ENCODE results near the gene RAP1A.
A peak's percentile ranks its signal among the peaks of the same experiment; 100 is the strongest.

Gene RAP1A

DNA sequence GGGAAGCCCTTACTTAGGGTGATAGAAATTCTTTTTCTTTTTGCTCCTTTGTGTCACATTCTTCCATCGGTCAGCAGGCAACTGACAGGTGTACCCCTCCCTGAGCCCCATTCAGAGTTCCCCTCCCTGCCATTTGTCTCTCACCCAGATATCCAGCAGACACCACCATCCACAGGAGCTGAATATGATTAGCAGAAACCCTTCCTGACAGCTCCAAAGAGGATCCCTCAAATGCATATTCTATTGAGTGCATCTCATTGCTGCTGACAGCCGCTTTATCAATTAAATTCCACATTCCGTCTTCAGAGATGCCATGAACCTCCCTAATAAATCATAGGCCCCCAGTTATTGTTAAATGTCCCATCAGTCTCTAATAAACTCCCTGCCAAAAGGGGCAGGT is 130.0 kb downstream of the RAP1A start:
- no peak overlapping the region for H3K4me3 ChIP-seq (ENCODE audit: low read depth, low read length)
- TF ChIP-seq, protein P1, sequence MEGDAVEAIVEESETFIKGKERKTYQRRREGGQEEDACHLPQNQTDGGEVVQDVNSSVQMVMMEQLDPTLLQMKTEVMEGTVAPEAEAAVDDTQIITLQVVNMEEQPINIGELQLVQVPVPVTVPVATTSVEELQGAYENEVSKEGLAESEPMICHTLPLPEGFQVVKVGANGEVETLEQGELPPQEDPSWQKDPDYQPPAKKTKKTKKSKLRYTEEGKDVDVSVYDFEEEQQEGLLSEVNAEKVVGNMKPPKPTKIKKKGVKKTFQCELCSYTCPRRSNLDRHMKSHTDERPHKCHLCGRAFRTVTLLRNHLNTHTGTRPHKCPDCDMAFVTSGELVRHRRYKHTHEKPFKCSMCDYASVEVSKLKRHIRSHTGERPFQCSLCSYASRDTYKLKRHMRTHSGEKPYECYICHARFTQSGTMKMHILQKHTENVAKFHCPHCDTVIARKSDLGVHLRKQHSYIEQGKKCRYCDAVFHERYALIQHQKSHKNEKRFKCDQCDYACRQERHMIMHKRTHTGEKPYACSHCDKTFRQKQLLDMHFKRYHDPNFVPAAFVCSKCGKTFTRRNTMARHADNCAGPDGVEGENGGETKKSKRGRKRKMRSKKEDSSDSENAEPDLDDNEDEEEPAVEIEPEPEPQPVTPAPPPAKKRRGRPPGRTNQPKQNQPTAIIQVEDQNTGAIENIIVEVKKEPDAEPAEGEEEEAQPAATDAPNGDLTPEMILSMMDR (IDR thresholded peaks at IDR 0.05; ENCODE audit: control insufficient read depth, extremely low read depth, insufficient read depth), result no peak
- no peak for DNase-seq (ENCODE audit: low read depth)

DNA sequence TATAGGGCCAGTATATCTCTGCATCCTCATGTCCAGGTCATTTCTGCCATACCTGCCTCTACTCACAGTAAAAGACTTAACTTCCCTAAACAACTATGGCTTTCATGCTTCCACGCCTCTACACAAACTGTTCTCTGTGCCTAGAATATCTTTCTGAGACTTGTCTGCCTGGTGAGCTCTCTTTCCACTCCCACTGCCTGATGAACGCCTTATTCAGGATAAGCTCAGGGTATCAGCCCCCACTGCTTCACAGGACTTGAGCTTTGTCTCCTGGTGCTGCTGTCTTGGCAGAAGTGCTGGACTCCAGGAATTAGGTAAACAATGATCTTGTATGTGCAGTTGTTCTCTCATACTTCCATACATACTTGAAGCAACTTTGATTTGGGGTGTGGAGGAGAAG is 131.3 kb downstream of the RAP1A start:
- TF ChIP-seq, protein P1 (IDR thresholded peaks at IDR 0.05; ENCODE audit: control insufficient read depth, extremely low read depth, insufficient read depth), result no peak
- DNase-seq (ENCODE audit: low read depth), result no peak
- no peak overlapping the region for H3K4me3 ChIP-seq (ENCODE audit: low read depth, low read length)

DNA sequence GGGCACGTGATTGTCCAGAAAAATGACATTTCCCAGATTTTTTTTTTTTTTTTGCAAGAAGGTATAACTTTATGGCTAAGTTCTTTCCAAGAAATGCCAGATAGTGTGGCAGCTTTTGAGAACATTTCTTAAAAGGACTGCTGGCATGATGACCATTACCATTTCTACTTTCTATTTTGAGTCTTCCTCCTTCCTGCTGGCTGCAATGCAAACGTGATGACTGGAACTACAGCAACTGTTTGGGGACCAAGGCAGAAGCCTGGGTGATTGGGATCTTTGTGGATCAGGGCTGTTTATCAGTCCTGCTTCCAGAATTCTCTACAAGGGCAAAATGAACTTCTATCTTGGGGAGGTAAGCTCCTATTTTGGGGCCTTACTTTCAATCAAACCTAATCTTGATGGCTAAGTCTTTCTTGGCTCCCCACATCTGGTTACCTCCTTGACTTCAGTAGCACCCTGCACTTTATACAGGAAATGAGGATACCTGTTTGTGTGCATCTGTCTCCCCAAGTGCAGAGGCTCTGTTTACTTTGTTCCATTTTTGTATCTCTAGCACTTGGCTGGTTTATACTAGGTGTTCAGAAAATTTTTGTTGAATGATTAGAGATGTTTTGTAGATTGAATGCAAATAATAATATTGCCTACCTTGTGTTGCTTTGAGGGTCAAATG is 132.5 kb downstream of the RAP1A start:
- H3K4me3 ChIP-seq (ENCODE audit: low read depth, low read length), result no peak overlapping the region
- TF ChIP-seq, protein P1 (IDR thresholded peaks at IDR 0.05; ENCODE audit: control insufficient read depth, extremely low read depth, insufficient read depth), result no peak

DNA sequence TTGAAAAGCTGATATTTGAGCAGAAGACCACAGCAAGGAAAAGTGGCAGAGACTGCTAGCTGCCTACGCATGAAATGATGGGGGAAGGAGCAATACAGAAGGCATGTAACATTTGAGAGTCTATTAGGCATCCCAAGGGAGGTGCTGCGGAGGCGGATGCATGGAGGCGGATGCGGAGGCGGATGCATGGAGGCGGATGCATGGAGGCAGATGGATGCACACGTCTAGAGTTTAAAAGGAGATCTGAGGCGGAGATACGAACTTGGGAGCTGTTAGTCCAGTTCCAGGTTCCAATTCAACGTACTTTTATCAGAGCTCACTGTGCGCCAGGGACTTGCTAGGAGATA is 135.4 kb downstream of the RAP1A start:
- no peak for DNase-seq (ENCODE audit: low read depth)
- TF ChIP-seq, protein P1 (IDR thresholded peaks at IDR 0.05; ENCODE audit: control insufficient read depth, extremely low read depth, insufficient read depth), result no peak
- H3K4me3 ChIP-seq (ENCODE audit: low read depth, low read length), result peak overlapping the region; percentile 88

More for the DNA sequence above, 132.5 kb downstream of the RAP1A start:
- no peak for DNase-seq (ENCODE audit: low read depth)

DNA sequence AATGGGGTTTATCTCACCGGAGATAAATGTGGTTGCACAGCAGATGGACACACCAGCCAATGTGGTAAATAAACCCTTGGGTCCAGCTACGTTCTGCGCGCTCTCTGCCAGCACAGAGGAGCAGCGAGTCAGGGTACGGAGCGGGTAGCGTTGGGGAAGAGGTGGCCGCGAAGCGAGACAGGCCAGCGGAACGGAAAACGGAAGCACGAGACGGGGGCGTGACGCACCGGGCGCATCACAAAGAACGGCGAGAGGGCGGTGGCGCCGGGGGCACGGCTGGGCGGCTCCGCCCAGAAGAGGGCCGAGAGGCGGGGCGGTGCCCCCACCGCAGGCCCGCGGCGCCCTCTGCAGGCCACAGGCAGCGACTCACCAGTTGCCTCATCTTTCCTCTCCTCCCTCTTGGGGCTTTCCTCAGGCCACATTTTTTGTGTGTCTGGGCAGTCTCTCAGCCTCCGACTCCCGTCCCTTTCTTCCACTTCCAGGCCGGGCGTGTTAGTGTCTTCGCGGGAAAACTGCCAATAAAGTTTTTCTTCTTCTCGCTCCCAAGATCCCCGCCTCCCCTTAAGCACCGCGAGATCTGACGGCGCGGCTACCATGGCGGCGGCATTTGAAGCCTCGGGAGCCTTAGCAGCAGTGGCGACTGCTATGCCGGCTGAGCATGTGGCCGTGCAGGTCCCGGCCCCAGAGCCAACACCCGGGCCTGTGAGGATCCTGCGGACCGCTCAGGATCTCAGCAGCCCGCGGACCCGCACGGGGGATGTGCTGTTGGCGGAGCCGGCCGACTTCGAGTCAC is 135.9 kb downstream of the RAP1A start, which contains the start of gene DDX20:
Gene DDX20, plus strand, starts transcription at position 571 of the 793 bp plus-strand sequence. Its CDS starts 24 bp downstream, at position 595.
- H3K4me3 ChIP-seq (ENCODE audit: low read depth, low read length), result peak within 1 kb of the TSS; percentile 88
- TF ChIP-seq, protein P1 (IDR thresholded peaks at IDR 0.05; ENCODE audit: control insufficient read depth, extremely low read depth, insufficient read depth), result peak; percentile 87
- DNase-seq (ENCODE audit: low read depth), result peak; percentile 93

DNA sequence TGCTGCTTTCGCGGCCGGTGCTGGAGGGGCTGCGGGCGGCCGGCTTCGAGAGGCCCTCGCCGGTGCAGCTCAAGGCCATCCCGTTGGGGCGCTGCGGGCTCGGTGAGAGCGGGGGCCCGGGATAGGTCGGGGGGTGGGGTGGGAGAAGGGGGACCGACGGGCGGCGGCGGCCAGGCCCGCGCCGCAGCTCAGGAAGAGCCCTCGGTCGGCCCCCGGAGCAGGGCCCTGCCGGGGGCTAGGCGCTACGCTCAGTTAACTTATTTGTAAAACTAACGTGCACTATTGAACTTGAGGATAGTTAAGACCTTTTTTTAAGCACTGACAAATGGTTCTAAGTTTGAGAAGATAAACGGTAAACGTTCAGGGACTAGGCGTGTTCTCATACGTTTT is 136.5 kb downstream of the RAP1A start:
- H3K4me3 ChIP-seq (ENCODE audit: low read depth, low read length), result peak overlapping the region; percentile 88
- no peak for DNase-seq (ENCODE audit: low read depth)
- TF ChIP-seq, protein P1 (IDR thresholded peaks at IDR 0.05; ENCODE audit: control insufficient read depth, extremely low read depth, insufficient read depth), result no peak
